DND-41 (cell line): ENCODE results near the gene CLMP.

ENCODE experiments used
- ATAC-seq: fragments of 200-7000 bp; cut with Tn5 transposase; 3 replicates; pipeline ENCODE4 v1.9.1; 2021; ENCODE audit warnings: low read depth; ENCODE audit not compliant: insufficient read depth
- DNase-seq: peaks from one replicate; pipeline ENCODE4 v3.0.0-alpha.2; 2020
- H2AFZ ChIP-seq: 2 replicates; pipeline ENCODE4 v1.6.0; 2012; ENCODE audit warnings: low read depth, low read length
- H3K27ac ChIP-seq: 2 replicates; pipeline ENCODE4 v1.5.1; 2012; ENCODE audit warnings: low read length, inconsistent platforms
- H3K27me3 ChIP-seq: fragments of 200-600 bp; sonication (generic); 2 replicates; pipeline ENCODE4 v1.6.0; 2012; ENCODE audit warnings: low read length, mild to moderate bottlenecking, inconsistent platforms; ENCODE audit not compliant: insufficient read depth, poor library complexity
- H3K36me3 ChIP-seq: 2 replicates; pipeline ENCODE4 v1.5.1; 2012; ENCODE audit warnings: low read length, inconsistent platforms; ENCODE audit not compliant: insufficient read depth
- H3K4me1 ChIP-seq: 2 replicates; pipeline ENCODE4 v1.5.1; 2012; ENCODE audit warnings: mild to moderate bottlenecking, low read length; ENCODE audit not compliant: insufficient read depth
- H3K4me2 ChIP-seq: 2 replicates; pipeline ENCODE4 v1.6.0; 2012; ENCODE audit warnings: mild to moderate bottlenecking, moderate library complexity, low read length, inconsistent platforms; ENCODE audit not compliant: insufficient read depth
- H3K4me3 ChIP-seq, 2 experiments: fragments of 200-600 bp in 1 of 2; shearing (Covaris generic) in 1 of 2; 2 replicates each; pipeline ENCODE4 v1.5.1; 2012 to 2016; ENCODE audit warnings: inconsistent platforms in 2 of 2, low read length in 2 of 2, mild to moderate bottlenecking in 2 of 2, low read depth in 1 of 2, moderate library complexity in 1 of 2
- H3K79me2 ChIP-seq: 2 replicates; pipeline ENCODE4 v1.6.0; 2012; ENCODE audit warnings: low read length, inconsistent platforms; ENCODE audit not compliant: insufficient read depth
- H3K9ac ChIP-seq: 2 replicates; pipeline ENCODE4 v1.6.0; 2012; ENCODE audit warnings: low read depth, mild to moderate bottlenecking, inconsistent platforms, low read length, moderate library complexity
- H3K9me3 ChIP-seq: 2 replicates; pipeline ENCODE4 v1.5.1; 2012; ENCODE audit warnings: low read length, moderate library complexity, mild to moderate bottlenecking, inconsistent platforms; ENCODE audit not compliant: insufficient read depth, severe bottlenecking
- H4K20me1 ChIP-seq: 2 replicates; pipeline ENCODE4 v1.6.0; 2012; ENCODE audit warnings: low read length; ENCODE audit not compliant: insufficient read depth
- CTCF ChIP-seq: IDR thresholded peaks from 2 replicates; pipeline ENCODE4 v1.5.1; 2012; ENCODE audit warnings: borderline replicate concordance, low read length, moderate library complexity, mild to moderate bottlenecking; ENCODE audit not compliant: poor library complexity, severe bottlenecking; ENCODE audit errors: extremely low read depth
- EZH2 ChIP-seq: IDR thresholded peaks from 3 replicates; pipeline ENCODE4 v1.6.1; 2012; ENCODE audit warnings: borderline replicate concordance, low read depth, mild to moderate bottlenecking, moderate library complexity, low read length, inconsistent platforms; ENCODE audit not compliant: severe bottlenecking

Gene CLMP

GRCh38 chr11:123228496-123229163, 33.6 kb upstream of the CLMP start:
- Histone ChIP-seq H3K27me3 (peaks cover 17% of the 10 kb centered on the region), H3K36me3 (no peaks in the 10 kb centered on the region), H3K4me2 (no peak overlapping the region), H3K9me3 (no peaks in the 10 kb centered on the region), H3K9ac (no peak overlapping the region), H2AFZ (no peak overlapping the region), H4K20me1 (no peaks in the 10 kb centered on the region), H3K4me1 (no peaks in the 10 kb centered on the region), H3K79me2 (no peaks in the 10 kb centered on the region), H3K4me3 (no peak overlapping the region), H3K27ac (no peak overlapping the region)
- ATAC-seq: no peak
- TF ChIP-seq CTCF (no peak), EZH2 (no peak)
- DNase-seq: no peak

DNA sequence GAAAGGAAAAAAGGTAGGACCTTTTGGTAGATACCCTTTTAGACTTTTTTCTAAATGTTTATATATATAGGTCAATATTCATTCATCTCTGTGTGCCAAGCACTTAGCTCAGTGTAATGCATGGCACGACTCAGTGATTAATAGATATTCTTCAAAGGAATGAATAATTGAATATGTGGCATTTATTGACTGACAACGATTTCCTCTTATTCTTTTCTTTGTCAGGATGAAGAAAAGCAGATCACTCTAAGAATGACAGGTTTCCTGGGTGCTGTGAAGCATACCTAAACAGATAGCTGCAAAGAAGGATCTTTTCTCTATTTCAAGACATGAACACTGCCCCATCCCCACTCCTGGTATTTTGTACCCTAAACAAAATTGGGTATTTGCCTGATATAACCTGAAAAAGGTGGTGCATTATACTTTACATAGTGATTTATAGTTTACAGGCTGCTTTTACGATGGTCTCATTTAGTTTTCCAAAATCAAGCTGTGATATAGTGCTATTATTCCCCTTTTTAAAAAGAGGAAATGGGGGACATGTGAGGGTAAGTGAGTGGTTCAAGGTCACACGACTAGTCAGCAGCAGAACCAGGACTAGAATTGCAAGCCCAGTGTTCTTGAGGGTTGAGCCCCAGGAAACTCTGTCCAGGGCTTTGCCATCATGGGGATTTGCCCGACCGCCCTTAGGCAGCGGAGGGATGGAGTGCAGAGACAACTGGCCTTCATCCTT, 32.9 kb upstream of the CLMP start:
- Histone ChIP-seq H3K9ac (no peak overlapping the region), H3K4me3 (no peak overlapping the region), H2AFZ (no peak overlapping the region), H3K4me1 (no peaks in the 10 kb centered on the region), H3K9me3 (no peaks in the 10 kb centered on the region), H3K36me3 (no peaks in the 10 kb centered on the region), H3K27ac (no peak overlapping the region), H4K20me1 (no peaks in the 10 kb centered on the region), H3K4me2 (no peak overlapping the region), H3K27me3 (peaks cover 17% of the 10 kb centered on the region), H3K79me2 (no peaks in the 10 kb centered on the region)
- DNase-seq (no peak), ATAC-seq (no peak)
- TF ChIP-seq EZH2: no peak
- TF ChIP-seq CTCF: no peak

DNA sequence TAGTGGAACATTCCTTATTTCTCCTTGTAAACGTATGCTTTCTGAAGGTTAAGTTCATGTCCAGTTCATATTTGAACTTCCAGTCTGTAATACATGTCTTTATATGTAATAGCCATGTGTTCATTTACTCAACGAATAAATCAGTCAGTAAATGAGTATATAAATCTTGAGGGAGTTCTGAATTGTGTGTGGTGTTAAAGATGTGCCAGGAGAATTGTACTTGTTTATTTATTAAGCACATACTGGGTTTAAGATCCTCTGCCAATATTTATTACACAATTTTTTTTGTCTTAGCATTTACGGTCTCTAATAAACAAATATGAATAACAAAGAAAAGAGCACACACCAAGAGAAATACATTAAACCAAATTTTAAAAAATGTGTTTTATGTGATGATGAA, 26.5 kb upstream of the CLMP start:
- Histone ChIP-seq H3K36me3 (no peaks in the 10 kb centered on the region), H3K9me3 (peaks cover 3% of the 10 kb centered on the region), H3K4me1 (no peaks in the 10 kb centered on the region), H3K4me2 (no peak overlapping the region), H3K27me3 (peaks cover 12% of the 10 kb centered on the region), H4K20me1 (no peaks in the 10 kb centered on the region), H3K79me2 (no peaks in the 10 kb centered on the region), H3K9ac (no peak overlapping the region), H2AFZ (no peak overlapping the region), H3K27ac (no peak overlapping the region), H3K4me3 (no peak overlapping the region)
- no peak for DNase-seq
- TF ChIP-seq CTCF (no peak), EZH2 (no peak)
- no peak for ATAC-seq
